Activated T-cell treated with anti-CD3 and anti-CD28 coated beads, Interleukin-2, amount 50 U/mL, for 72 hours (primary cell): Measurements from ENCODE around the gene PEAK1. TPM values are rescaled to one million over a fixed set of nuclear protein-coding genes. Genes with fewer than 3 reads are reported as not detected.

Experiments used
- ATAC-seq, 2 donors: fragments of 150-1000 bp; cut with Tn5 transposase; replicated peaks in 1 of 2; 2 replicates each; pipeline ENCODE4 v1.10.0; 2021; ENCODE audit warnings: moderate library complexity in 2 of 2, mild to moderate bottlenecking in 1 of 2
- DNase-seq, 2 donors: peaks; one replicate each; pipeline ENCODE4 v3.0.0; 2021 to 2022; ENCODE audit warnings: mixed read lengths in 1 of 2
- H3K27ac Mint-ChIP-seq: one replicate; pipeline ENCODE4 v1.8.0; 2022; ENCODE audit warnings: mild to moderate bottlenecking, moderate library complexity, mixed read lengths
- H3K27me3 Mint-ChIP-seq: one replicate; pipeline ENCODE4 v1.8.0; 2022; ENCODE audit warnings: low read depth, mixed read lengths
- H3K36me3 Mint-ChIP-seq, 2 donors: one replicate each; pipeline ENCODE4 v1.8.0; 2022; ENCODE audit warnings: mixed read lengths in 2 of 2, mild to moderate bottlenecking in 1 of 2; ENCODE audit not compliant: insufficient read depth in 2 of 2
- H3K4me1 Mint-ChIP-seq: one replicate; pipeline ENCODE4 v1.8.0; 2022; ENCODE audit warnings: low read depth, mixed read lengths
- H3K4me3 Mint-ChIP-seq, 2 donors: one replicate each; pipeline ENCODE4 v1.8.0; 2022; ENCODE audit warnings: mild to moderate bottlenecking in 2 of 2, mixed read lengths in 2 of 2, moderate library complexity in 2 of 2
- H3K9me3 Mint-ChIP-seq, 2 donors: one replicate each; pipeline ENCODE4 v1.8.0; 2022; ENCODE audit warnings: mixed read lengths in 2 of 2
- total RNA-seq, 2 donors: library from RNA; stranded (reverse); gene quantifications; one replicate each; pipeline ENCODE4 v1.2.3, GENCODE V29; 2022

The PEAK1 gene
- total RNA-seq, 2 donors from 2014 or later, result 33.6 to 45.7 TPM

DNA sequence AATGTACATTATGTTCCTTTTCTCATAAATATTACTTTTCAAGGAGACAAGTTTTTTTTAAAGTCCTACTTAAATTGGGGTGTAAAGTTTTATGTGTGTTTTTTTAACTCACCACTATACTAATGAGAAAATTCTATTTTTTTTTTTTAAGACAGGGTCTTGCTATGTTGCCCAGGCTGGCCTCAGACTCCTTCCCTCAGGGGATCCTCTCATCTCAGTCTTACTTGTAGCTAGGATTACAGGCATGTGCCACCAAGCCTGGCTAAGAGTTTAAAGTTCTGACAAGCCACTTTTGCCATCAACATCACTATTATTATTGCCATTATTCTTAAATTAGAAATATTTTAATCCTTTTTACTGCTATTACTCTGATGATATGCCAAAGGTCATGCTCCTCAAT, 356.7 kb downstream of the PEAK1 start:
- H3K36me3 Mint-ChIP-seq, result peaks cover 0 to 1% of the 10 kb centered on the region in 2 donors
- peaks cover 62% of the 10 kb centered on the region for H3K4me1 Mint-ChIP-seq
- no peaks in the 10 kb centered on the region for H3K27me3 Mint-ChIP-seq
- no peak for ATAC-seq
- no peak for DNase-seq
- no peak overlapping the region for H3K27ac Mint-ChIP-seq
- no peaks in the 10 kb centered on the region for H3K9me3 Mint-ChIP-seq
- H3K4me3 Mint-ChIP-seq, result no peak overlapping the region

DNA sequence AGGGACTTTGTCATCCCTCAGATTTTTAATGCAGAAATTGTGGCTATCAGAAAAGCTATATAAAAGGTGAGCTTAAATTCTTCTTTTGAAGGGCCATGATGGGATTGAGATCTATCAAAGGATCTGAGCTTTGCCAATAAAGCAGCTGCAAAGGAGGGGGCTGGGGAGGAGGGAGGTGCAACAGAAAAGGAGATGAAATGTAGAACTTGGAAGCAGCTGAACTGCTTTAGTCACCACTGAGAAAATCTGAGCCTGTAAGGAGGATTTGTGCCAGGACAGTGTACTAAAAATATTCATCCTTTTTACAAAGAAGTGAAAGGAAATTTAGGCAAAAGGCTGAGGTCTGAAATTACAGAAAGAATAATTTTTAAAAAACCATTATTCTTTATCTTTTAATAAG, 359.4 kb downstream of the PEAK1 start:
- Mint-ChIP-seq H3K4me3 (no peak overlapping the region), H3K27me3 (no peaks in the 10 kb centered on the region), H3K9me3 (no peaks in the 10 kb centered on the region), H3K27ac (no peak overlapping the region), H3K36me3 (no peaks in the 10 kb centered on the region), H3K4me1 (peaks cover 65% of the 10 kb centered on the region)
- ATAC-seq (no peak), DNase-seq (no peak)

DNA sequence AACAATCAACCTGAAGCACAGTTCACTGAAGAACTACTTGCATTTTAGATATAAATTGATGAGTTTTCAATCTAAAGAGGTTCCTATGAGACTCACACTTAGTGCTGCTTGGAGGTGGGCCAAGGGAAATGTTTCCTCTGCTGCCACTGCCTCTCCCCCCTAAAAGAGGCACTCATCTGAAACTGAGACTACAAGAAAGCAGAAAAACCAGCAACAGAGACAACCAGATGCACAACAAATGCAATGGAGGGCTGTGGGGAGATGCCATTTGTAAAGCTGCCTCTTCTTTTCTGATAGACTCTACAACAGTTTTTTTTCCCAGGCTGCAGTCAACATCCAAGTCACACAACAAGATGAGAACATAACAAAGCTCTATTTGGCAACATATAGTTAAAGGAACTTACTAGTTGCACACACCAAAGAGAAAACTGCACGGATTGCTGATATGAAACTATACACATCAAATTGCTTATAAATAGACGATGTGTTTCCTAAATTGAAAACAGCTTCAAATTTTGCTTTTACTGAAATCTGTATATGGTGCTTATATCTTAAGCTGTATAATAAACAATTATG, 360.0 kb downstream of the PEAK1 start:
- ATAC-seq, result no peak
- Mint-ChIP-seq H3K4me1 (peaks cover 61% of the 10 kb centered on the region), H3K27ac (no peak overlapping the region), H3K36me3 (no peaks in the 10 kb centered on the region), H3K9me3 (no peaks in the 10 kb centered on the region), H3K27me3 (no peaks in the 10 kb centered on the region), H3K4me3 (peak overlapping the region; percentile 14 to 38)
- DNase-seq, result no peak

DNA sequence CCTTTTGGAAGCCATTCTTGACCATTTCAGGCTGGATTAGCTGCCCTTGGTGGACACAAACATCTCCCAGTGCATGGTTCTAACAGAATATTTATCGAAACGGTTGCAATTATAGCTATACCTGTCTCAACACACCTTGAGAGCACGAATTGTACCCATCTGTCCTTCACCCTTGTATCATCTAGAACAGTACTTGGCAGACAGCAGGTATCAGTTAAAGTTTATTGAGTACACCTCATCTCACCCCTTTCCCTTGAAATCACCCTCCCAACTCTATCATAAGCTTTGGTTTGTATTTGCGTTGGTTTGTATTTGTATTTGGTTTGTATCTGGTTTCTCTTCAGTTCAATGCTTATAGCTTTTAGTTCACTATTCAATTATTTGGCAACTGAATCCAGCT, 361.4 kb downstream of the PEAK1 start:
- no peaks in the 10 kb centered on the region for H3K36me3 Mint-ChIP-seq
- H3K9me3 Mint-ChIP-seq, result no peaks in the 10 kb centered on the region
- H3K27me3 Mint-ChIP-seq, result no peaks in the 10 kb centered on the region
- H3K27ac Mint-ChIP-seq, result no peak overlapping the region
- peaks cover 55% of the 10 kb centered on the region for H3K4me1 Mint-ChIP-seq
- ATAC-seq (no peak), DNase-seq (no peak)
- no peak overlapping the region for H3K4me3 Mint-ChIP-seq

DNA sequence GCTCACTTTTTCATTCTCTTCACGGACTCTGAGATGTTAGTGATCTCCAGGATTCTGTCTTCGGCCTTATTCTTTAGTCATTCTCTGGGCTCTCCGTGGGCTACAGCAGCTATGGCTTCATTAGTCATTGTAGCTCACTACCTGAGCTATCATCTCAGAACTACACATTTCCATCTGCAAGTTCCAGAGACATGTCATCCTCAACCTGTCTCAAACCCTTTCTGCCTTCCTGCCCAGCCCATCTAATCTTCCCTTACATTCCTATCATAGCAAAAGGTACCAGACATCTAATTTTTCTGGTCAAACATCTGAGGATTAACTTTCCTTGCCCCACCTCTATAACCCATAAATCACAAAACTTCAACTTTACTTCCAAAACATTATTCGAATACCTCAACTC, 362.2 kb downstream of the PEAK1 start:
- Mint-ChIP-seq H3K27me3 (no peaks in the 10 kb centered on the region), H3K9me3 (no peaks in the 10 kb centered on the region), H3K36me3 (no peaks in the 10 kb centered on the region), H3K4me3 (peak overlapping the region; percentile 11 to 46), H3K4me1 (peaks cover 48% of the 10 kb centered on the region), H3K27ac (peak overlapping the region; percentile 6)
- ATAC-seq, result peak; percentile 82 to 93
- peak in 1 of 2 donors; percentile 23 for DNase-seq

DNA sequence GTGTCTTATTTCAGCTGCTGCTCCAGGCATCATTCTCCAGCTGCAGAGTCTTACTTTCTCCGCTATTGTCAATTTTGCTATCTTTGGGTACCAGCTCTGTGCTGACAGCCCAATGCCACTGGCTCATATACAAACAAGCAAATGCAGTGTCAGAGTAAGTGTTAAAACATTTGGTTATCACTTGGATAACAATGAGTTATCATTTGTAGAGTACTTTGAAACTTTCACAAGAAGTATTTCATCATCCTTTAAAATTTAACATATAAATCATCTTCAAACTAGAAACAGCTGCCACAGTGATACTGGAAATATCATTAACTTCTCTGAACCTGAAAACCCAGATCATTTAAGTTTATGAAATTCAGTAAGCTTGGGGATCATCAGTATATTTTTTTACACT, 362.8 kb downstream of the PEAK1 start:
- H3K36me3 Mint-ChIP-seq, result peaks cover 2 to 3% of the 10 kb centered on the region in 2 donors
- no peak for DNase-seq
- peak overlapping the region; percentile 62 for H3K27ac Mint-ChIP-seq
- no peaks in the 10 kb centered on the region for H3K27me3 Mint-ChIP-seq
- H3K4me1 Mint-ChIP-seq, result peaks cover 43% of the 10 kb centered on the region
- no peaks in the 10 kb centered on the region for H3K9me3 Mint-ChIP-seq
- peak; percentile 51 to 66 for ATAC-seq
- H3K4me3 Mint-ChIP-seq, result peak overlapping the region in 1 of 2 donors; percentile 38

DNA sequence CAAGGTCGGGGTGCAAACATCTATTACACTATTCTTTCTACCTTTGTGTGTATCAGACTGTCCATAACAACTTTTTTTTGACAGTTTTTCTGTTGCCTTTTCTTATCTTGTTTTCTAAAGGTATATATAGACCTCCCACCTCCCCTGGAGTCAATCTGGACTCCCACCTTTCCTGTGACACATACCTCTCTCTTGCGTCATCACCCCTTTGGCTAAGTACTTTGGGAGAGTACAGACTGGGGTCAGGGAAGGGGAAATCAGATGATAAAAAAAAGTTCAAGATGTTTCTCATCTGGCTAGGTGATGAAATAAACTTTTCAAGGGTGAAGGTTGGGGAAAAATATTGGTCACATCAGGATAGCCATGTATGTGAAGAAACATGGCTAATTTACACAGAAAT, 366.2 kb downstream of the PEAK1 start:
- no peak overlapping the region for H3K4me3 Mint-ChIP-seq
- H3K27me3 Mint-ChIP-seq, result no peaks in the 10 kb centered on the region
- peaks cover 28% of the 10 kb centered on the region for H3K4me1 Mint-ChIP-seq
- H3K9me3 Mint-ChIP-seq, result no peaks in the 10 kb centered on the region
- H3K36me3 Mint-ChIP-seq, result peaks cover 3 to 7% of the 10 kb centered on the region in 2 donors
- no peak for DNase-seq
- H3K27ac Mint-ChIP-seq, result peak overlapping the region; percentile 56
- ATAC-seq, result no peak

DNA sequence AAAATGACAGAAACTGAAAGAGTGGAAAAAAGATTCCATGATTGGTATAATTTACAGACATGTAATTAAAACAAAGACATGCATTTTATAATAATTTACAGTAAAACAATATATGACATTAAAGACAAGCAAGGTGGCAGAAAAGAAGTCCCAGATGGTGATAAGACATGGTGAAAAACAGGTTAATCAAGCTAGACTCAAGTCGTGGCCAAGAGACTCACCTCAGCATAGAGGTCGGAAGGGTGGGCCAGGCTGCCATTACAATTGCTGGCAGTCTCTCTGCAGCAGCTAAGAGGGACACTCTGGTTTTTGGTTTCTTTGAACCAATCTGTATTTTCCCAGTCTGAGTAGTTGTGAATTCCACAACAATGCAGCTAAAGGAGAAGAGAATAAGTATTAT, 367.3 kb downstream of the PEAK1 start:
- Mint-ChIP-seq H3K4me1 (peaks cover 16% of the 10 kb centered on the region), H3K27me3 (no peaks in the 10 kb centered on the region), H3K27ac (peak overlapping the region; percentile 9), H3K9me3 (no peaks in the 10 kb centered on the region), H3K36me3 (peaks cover 3 to 7% of the 10 kb centered on the region in 2 donors), H3K4me3 (no peak overlapping the region)
- ATAC-seq (no peak), DNase-seq (no peak)

Other genes with a start within 250 kb of the PEAK1 start
- gene HMG20A, start 784 bp upstream of the PEAK1 start, total RNA-seq, result 10 to 100 TPM; 43.1 to 44.6 TPM
- gene LINGO1, start 212.8 kb upstream of the PEAK1 start, total RNA-seq, result under 1 TPM in 1 of 2 donors, not detected in 1; 0.17 TPM